HUES6 (cell line): ENCODE results near the gene G6PD.
"Not testable (repeated sequence)": the region's sequence is repeated elsewhere in the genome, so short reads cannot be mapped to it uniquely, and the experiment has no call there.

ENCODE experiments used
- H3K27ac ChIP-seq: 2 replicates; pipeline ENCODE4 v1.7.0; 2013; ENCODE audit warnings: low read depth, mild to moderate bottlenecking, low read length, inconsistent platforms
- H3K27me3 ChIP-seq: 2 replicates; pipeline ENCODE4 v1.6.1; 2013; ENCODE audit warnings: low read length; ENCODE audit not compliant: control insufficient read depth, insufficient read depth
- H3K36me3 ChIP-seq: 2 replicates; pipeline ENCODE4 v1.6.1; 2013; ENCODE audit warnings: low read length; ENCODE audit not compliant: control insufficient read depth, insufficient read depth
- H3K4me1 ChIP-seq: 2 replicates; pipeline ENCODE4 v1.6.1; 2013; ENCODE audit warnings: low read length; ENCODE audit not compliant: control insufficient read depth, insufficient read depth
- H3K4me3 ChIP-seq: 2 replicates; pipeline ENCODE4 v1.5.1; 2013; ENCODE audit warnings: low read depth, low read length
- H3K9ac ChIP-seq: one replicate; pipeline ENCODE4 v1.6.1; 2013; ENCODE audit warnings: mild to moderate bottlenecking, low read length
- H3K9me3 ChIP-seq: 2 replicates; pipeline ENCODE4 v1.6.1; 2013; ENCODE audit warnings: low read depth, low read length; ENCODE audit not compliant: control insufficient read depth, insufficient read depth

The G6PD gene

DNA sequence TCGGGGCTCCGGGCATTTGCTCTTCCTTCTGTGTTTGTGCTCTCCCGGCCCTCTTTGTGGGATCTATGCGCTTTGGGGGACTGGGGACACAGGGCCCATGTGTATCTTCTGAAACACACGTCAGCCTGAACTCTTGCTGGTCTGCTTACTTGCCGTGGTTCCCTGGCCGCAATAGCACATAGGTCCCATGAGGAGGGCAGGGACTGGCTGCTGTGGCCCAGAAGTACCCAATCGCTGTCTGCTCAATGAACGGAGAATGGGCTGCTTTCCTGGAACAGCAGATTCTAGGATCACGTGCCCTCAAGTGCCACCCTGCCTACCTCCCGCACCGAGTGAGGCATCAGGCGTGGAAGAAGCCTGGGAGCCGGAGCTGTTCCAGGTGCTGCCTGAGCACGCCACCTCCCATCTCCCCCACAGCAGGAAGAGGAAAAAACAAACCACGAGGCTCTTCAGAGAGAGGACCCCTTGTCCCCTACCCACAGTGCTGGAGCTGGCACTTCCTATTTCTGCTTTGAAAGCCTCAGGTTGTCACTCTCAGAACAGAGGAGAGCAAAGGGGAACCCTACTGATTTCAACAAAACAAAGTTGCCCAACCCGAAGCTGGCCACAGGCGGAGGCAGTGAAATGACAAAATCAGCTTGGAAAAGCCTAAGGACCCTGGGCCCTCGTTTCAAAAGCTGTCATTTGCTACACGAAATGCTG is 3.8 kb downstream of the G6PD start:
- no peak overlapping the region for H3K27ac ChIP-seq
- no peaks in the 10 kb centered on the region for H3K27me3 ChIP-seq
- H3K9me3 ChIP-seq, result peaks cover 14% of the 10 kb centered on the region; the same call in 1 of the 2 replicates
- peak overlapping the region; percentile 12 for H3K9ac ChIP-seq
- peaks cover 20% of the 10 kb centered on the region; the same call in 1 of the 2 replicates for H3K4me1 ChIP-seq
- no peak overlapping the region for H3K4me3 ChIP-seq
- peaks cover 35% of the 10 kb centered on the region for H3K36me3 ChIP-seq

DNA sequence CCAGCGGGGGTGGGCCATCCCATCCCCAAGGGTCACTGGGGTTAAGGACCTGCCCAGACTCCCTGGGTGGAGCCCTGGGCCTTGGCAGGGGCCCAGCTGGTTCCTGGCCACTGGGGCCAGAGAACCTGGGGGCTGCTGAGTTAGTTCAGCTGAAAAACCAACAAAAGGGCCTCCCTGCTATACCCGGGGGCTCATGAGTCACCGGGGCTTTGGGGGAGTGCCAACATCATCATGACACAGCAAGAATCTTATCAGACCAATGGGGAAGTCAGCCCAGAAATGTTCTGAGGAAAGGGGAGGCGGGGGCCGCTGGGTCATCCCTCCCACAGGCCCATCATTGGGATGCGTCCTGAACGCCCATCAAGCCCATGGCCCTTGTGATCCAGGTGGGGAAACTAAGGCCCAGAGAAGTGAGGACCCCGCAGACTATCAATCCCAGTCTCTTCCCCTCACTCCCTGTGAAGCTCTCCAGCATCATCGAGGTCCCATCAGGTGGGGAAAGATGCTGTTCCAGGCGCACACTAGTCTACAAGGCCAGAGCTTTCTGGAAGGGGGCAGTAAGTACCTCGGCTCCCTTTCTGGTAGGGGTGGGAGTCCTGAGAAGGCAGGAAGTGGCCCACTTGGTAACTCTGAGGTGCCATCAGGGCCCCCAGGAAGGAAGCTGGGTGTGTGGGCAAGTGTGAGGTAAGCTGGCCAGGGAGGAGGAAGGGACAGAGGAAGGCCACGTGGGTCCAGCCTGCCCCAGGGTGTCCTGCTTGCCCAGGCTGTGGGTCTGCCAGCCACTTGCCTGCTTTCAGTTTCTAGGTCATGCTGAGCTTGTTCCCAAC is 4.5 kb downstream of the G6PD start:
- Histone ChIP-seq H3K9ac (peak overlapping the region; percentile 38), H3K9me3 (peaks cover 12% of the 10 kb centered on the region; the same call in 1 of the 2 replicates), H3K27me3 (no peaks in the 10 kb centered on the region), H3K36me3 (peaks cover 35% of the 10 kb centered on the region), H3K27ac (no peak overlapping the region; the same call in 1 of the 2 replicates), H3K4me1 (peaks cover 20% of the 10 kb centered on the region; the same call in 1 of the 2 replicates), H3K4me3 (no peak overlapping the region)

- Histone ChIP-seq H3K4me1 (peaks cover 20% of the 10 kb centered on the region; the same call in 1 of the 2 replicates), H3K9ac (peak overlapping the region; percentile 38), H3K4me3 (no peak overlapping the region), H3K27ac (no peak overlapping the region; the same call in 1 of the 2 replicates), H3K36me3 (peaks cover 35% of the 10 kb centered on the region), H3K9me3 (peaks cover 12% of the 10 kb centered on the region; the same call in 1 of the 2 replicates), H3K27me3 (no peaks in the 10 kb centered on the region)
Observed at GRCh38 chrX:154541589-154541895, 5.1 kb downstream of the G6PD start.

DNA sequence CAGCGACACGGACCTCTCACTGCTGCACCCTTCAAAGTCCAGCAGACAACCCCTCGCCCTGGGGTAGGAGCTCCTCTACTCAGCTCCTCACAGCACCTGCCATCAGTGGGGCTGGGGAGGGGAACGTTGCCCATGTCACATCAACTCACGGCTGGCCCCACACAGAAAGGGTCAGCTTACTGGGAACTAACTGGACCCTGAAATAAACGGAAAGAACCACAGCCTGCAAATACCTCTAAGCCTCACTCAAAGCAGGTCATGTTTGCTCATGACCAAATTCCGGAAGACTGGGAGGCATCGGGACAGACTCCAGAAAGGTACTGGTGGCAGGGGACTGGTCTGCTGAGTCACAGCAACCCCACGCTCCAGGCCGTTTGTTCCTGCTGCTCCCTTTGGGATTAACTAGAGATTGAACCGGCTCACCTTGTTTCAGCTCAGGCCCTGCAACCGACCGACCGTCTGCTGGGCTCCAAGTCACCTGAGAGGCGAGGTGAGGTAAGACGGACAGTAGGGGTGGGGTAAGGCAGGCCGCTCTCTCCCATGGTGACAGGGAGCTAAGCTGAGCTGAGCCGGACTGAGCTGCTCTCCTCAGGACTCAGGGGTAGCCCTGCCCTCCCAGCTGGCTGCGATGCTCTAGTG is 5.6 kb downstream of the G6PD start:
- Histone ChIP-seq H3K27me3 (no peaks in the 10 kb centered on the region), H3K4me3 (no peak overlapping the region), H3K27ac (no peak overlapping the region), H3K9ac (no peak overlapping the region), H3K9me3 (peaks cover 9% of the 10 kb centered on the region; the same call in 1 of the 2 replicates), H3K4me1 (peaks cover 20% of the 10 kb centered on the region; the same call in 1 of the 2 replicates), H3K36me3 (peaks cover 39% of the 10 kb centered on the region)

DNA sequence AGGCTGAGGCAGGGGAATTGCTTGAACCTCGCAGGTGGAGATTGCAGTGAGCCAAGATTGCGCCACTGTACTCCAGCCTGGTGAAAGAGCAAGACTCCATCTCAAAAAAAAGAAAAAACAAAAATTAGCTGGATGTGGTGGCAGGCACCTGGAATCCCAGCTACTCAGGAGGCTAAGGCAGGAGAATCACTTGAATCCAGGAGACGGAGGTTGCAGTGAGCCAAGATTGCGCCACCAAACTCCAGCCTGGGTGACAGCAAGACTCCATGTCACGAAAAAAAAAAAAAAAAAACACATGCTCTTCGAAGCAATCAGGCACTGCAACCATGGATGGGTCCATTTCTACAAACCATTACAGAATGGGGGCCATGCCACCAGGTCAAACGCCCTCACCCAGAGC is 6.3 kb downstream of the G6PD start:
- Histone ChIP-seq H3K36me3 (peaks cover 44% of the 10 kb centered on the region), H3K9me3 (peaks cover 12% of the 10 kb centered on the region; the same call in 1 of the 2 replicates), H3K4me1 (peaks cover 18% of the 10 kb centered on the region; the same call in 1 of the 2 replicates)
- H3K9ac ChIP-seq, H3K4me3 ChIP-seq, H3K27ac ChIP-seq, H3K27me3 ChIP-seq: not testable (repeated sequence)

GRCh38 chrX:154539077-154539476 is 7.6 kb downstream of the G6PD start:
- H3K4me1 ChIP-seq, result peaks cover 20% of the 10 kb centered on the region; the same call in 1 of the 2 replicates
- peaks cover 45% of the 10 kb centered on the region for H3K36me3 ChIP-seq
- no peak overlapping the region for H3K4me3 ChIP-seq
- no peak overlapping the region for H3K27ac ChIP-seq
- peaks cover 10% of the 10 kb centered on the region; the same call in 1 of the 2 replicates for H3K9me3 ChIP-seq
- H3K9ac ChIP-seq, result no peak overlapping the region
- H3K27me3 ChIP-seq, result no peaks in the 10 kb centered on the region

GRCh38 chrX:154535892-154536291 is 10.8 kb downstream of the G6PD start:
- H3K36me3 ChIP-seq, result peaks cover 47% of the 10 kb centered on the region
- no peak overlapping the region for H3K9ac ChIP-seq
- no peak overlapping the region for H3K4me3 ChIP-seq
- peaks cover 24% of the 10 kb centered on the region; the same call in 1 of the 2 replicates for H3K9me3 ChIP-seq
- peaks cover 15% of the 10 kb centered on the region; the same call in 1 of the 2 replicates for H3K4me1 ChIP-seq
- H3K27me3 ChIP-seq, result no peaks in the 10 kb centered on the region
- H3K27ac ChIP-seq, result no peak overlapping the region

DNA sequence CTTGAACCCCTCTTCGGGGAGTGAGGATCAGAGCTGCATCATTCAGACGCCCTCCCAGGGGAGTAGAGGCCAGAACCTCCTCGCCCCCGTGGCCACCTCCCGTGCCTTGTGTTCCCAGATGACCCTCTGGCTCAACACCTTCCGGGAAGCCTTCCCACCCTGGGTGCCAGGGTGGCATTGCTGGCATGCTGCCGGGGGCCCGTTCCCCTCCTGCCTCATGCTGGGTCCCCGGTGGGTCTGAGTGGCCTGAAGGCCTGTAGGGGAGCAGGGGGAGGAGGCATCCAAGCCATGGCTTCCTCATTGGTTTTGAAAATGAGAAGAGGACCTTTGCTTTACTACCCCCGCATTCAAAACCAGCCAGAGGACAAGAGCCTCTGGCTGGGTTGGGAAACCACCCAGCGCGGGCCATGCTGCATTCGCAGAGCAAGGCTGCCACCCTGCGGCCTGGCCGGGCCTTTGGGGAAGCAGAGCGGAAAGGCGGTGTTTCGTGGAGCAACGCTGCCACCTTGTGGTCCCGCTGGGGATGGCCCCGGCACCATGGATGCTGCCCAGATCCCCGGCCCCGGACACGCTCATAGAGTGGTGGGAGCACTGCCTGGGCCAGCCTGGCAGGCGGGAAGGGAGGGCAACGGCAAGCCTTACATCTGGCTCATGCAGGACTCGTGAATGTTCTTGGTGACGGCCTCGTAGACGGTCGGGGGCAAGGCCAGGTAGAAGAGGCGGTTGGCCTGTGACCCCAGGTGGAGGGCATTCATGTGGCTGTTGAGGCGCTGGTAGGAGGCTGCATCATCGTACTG is 11.9 kb downstream of the G6PD start:
- Histone ChIP-seq H3K4me3 (no peak overlapping the region), H3K36me3 (peaks cover 47% of the 10 kb centered on the region), H3K4me1 (peaks cover 17% of the 10 kb centered on the region; the same call in 1 of the 2 replicates), H3K27me3 (no peaks in the 10 kb centered on the region), H3K9ac (no peak overlapping the region), H3K9me3 (peaks cover 29% of the 10 kb centered on the region; the same call in 1 of the 2 replicates), H3K27ac (no peak overlapping the region)

DNA sequence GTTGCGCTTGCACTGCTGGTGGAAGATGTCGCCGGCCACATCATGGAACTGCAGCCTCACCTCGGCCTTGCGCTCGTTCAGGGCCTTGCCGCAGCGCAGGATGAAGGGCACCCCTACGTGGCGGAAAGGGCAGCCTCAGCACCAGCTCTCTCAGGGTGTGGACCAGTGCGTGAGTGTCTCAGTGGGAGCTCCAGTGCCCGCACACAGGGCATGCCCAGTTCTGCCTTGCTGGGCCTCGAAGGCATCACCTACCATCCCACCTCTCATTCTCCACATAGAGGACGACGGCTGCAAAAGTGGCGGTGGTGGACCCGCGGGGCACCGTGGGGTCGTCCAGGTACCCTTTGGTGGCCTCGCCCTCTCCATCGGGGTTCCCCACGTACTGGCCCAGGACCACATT is 14.0 kb downstream of the G6PD start:
- H3K9me3 ChIP-seq, result peaks cover 31% of the 10 kb centered on the region; the same call in 1 of the 2 replicates
- H3K9ac ChIP-seq, result no peak overlapping the region
- H3K27ac ChIP-seq, result no peak overlapping the region
- H3K4me1 ChIP-seq, result peaks cover 17% of the 10 kb centered on the region; the same call in 1 of the 2 replicates
- H3K36me3 ChIP-seq, result peaks cover 47% of the 10 kb centered on the region
- no peaks in the 10 kb centered on the region for H3K27me3 ChIP-seq
- no peak overlapping the region for H3K4me3 ChIP-seq

DNA sequence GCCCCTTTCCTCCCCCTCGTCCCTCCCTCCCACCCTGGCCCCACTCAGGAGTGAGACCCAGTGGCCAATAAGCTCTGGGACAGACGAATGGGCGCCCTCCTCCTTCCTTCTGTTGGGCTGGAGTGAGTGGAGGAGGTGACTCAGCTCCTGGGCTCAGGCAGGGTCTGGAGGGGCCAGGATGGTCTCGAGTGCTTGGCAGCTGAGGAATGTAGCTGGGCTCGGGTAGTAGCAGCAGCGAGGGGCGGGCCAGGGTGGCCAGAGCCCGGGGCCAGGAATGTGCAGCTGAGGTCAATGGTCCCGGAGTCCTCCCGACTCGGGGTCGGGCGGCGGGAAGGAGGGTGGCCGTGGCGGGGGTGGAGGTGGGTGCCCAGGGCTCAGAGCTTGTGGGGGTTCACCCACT is 15.0 kb downstream of the G6PD start:
- peaks cover 47% of the 10 kb centered on the region for H3K36me3 ChIP-seq
- peaks cover 31% of the 10 kb centered on the region; the same call in 1 of the 2 replicates for H3K9me3 ChIP-seq
- peaks cover 25% of the 10 kb centered on the region; the same call in 1 of the 2 replicates for H3K4me1 ChIP-seq
- no peak overlapping the region for H3K4me3 ChIP-seq
- no peak overlapping the region; the same call in 1 of the 2 replicates for H3K27ac ChIP-seq
- H3K9ac ChIP-seq, result peak overlapping the region; percentile 27
- no peaks in the 10 kb centered on the region for H3K27me3 ChIP-seq
